ENCODE measurements around the gene TPSG1.

Gene TPSG1

DNA sequence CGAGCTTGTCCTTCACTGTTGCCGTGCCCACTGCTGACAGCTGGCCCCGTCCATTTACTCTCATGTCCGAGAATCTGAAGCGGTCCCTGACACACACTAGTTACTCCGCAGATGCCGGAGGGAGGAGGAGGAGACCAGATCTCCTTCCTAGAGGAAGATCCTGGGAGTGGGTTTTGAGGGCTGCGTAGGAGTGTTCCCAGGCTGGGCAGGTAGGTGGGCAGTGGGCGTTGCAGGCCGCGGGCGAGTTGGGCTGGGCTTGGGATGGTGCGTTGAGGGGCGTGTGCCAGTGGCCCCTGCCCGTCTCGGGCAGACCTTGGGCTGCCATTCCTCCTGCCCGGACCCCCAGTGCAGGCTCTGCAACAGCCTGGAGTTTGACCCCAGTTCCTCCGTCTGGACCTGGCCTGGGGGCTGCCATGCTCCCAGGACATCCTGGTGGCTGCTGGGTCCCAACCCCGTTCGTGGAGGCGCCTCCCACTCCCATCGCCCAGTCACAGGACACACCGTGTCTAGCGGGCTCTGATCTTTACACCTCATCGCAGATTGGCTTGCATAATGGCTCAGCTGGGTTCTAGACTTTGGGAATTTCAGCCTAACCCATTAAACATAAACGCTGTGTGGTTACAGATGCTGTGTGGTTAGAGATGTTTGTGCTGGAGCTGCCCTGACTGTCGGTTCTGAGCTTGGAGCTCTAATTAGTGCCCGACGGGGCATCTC is 49.3 kb downstream of the TPSG1 start:
- no peak for DNase-seq

DNA sequence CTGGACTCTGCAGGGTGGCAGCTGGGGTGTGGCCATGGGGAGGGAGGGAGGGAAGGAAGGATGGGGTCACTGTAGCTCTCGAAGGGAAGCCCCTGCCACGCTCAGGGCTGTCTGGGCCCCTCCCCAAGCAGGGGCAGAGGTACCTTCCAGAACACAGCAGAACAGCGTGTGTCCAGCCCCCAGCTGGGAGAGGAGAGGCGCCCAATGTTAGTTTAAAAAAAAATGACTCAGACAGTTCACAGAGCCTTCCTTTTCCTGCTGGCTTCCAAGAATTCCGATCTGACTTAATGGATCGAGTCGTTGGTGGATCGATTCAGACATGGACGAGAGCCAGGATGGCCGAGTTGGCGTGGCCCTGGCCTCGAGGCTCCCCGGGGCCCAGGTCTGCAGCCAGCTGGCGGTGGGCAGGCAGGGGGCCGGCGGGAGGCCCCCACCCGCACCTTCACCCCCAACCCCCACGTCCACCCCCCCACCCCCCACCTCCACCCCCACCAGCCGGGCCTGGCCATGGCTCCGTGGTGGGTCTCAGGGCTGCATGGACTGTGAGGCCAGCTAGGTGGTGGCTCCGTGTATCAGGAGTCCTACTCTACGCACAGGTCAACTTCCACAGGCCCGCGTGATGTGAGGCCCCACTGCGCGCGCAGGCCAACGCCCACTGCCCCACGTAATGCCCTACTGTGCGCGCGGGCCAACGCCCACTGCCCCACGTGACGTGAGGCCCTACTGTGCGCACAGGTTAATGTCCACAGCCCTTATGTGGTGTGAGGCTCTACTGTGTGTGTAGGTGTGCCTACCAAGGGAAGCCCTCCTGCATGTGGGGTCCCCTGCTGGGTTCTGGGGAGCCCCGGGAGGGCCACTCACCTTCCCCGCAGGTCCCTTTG is 50.4 kb downstream of the TPSG1 start:
- no peak for DNase-seq

DNA sequence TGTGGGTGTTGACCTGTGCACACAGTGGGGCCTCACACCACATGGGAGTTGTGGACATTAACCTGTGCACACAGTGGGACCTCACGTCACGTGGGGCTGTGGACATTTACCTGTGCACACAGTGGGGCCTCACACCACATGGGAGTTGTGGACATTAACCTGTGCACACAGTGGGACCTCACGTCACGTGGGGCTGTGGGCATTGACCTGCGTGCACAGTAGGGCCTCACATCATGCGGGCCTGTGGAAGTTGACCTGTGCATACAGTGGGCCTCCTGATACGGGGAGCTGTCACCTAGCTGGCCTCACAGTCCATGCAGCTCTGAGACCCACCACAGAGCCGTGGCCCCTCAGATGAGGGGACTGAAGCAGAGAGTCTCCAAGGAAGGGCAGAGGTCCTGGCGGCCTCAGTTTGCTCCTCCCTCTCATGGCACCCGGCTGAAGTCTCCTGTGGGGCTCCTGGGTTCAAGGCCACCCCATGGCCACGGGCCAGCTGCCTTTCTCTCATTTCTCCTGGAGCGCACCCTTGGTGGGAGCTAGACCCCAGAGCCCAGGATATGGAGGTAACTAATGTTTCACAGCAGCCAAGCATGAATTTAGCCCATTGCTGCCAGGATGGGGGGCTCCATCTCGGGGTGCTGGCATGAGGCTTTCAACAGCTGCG is 51.1 kb downstream of the TPSG1 start:
- no peak for DNase-seq

DNA sequence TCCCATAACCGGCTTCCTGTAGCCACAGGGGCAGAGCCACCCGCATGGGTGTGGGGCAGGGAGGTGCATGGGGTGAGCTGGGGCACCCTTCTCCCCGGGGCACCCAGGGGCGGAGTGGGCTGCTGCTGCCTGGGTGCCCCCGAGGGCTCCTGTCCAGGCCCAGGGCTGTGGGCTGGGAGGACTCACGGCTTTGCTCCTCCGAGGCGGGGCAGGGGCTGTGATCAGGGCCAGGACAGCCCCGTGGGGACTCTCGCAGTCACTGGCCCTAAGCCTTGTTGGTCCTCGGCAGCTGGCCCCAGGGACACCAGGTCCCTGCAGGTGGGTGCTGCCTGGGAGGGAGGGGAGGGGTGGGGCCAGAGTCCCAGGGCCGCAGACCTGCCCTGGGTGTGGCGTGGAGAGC is 52.4 kb downstream of the TPSG1 start:
- DNase-seq = no peak

DNA sequence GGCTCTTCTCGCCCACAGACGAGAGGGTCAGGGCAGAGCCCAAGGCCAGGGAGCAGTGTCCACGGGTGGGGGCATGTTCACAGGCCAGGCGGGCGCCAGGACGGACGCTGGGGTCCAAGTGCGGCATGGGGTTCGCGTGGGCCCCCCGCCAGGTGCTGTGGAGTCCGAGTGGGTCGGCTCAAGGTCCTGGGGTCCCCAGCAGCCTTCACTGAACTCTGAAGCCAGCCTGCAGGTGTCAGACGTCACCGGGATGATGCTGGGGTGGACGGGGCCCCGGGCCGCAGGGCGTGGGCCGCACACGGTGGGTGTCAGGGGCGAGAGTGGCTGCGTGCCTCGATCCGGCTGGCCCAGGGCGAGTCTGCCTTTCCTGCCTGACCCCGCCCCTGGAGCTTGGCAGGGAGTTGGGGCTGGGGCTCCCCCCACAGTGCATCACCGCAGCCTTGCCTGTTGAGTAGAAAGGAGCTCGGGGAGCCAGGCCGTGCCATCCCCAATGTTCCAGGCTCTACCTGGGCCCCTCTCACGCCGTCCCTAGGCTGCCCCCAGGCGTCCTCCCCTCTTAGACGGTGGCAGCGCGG is 53.1 kb downstream of the TPSG1 start:
- no peak for DNase-seq

Data from activated effector memory CD4-positive, alpha-beta T cell treated with anti-CD3 and anti-CD28 coated beads, Interleukin-2, amount 50 U/mL, for 16 hours (primary cell).